HG03460 (cell line): ENCODE measurements around the gene FNDC1.

Experiments
- ATAC-seq: cut with Tn5 transposase; IDR thresholded peaks from one replicate; pipeline ENCODE4 v1.9.1; 2021; ENCODE audit not compliant: unreplicated experiment

FNDC1 gene

DNA sequence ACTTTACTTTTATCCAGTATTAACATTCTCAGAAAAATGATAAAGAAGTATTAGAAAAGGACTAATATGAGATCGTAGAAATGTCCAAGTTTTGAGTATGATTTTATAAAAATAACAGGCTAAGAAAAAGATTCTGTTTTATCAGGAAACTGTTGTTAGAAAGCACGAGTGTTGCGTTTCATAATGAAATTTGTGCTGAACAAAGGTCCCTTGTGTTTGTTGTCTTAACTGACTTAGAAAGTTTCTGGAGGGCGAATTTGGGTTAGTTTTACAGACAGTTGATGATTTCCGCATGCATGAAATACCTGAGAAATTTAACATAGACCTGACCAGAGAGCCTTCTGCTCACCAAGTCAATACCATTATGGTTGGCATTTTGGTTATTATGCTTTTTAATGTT lies 136.0 kb downstream of the FNDC1 start:
- ATAC-seq, result no peak

DNA sequence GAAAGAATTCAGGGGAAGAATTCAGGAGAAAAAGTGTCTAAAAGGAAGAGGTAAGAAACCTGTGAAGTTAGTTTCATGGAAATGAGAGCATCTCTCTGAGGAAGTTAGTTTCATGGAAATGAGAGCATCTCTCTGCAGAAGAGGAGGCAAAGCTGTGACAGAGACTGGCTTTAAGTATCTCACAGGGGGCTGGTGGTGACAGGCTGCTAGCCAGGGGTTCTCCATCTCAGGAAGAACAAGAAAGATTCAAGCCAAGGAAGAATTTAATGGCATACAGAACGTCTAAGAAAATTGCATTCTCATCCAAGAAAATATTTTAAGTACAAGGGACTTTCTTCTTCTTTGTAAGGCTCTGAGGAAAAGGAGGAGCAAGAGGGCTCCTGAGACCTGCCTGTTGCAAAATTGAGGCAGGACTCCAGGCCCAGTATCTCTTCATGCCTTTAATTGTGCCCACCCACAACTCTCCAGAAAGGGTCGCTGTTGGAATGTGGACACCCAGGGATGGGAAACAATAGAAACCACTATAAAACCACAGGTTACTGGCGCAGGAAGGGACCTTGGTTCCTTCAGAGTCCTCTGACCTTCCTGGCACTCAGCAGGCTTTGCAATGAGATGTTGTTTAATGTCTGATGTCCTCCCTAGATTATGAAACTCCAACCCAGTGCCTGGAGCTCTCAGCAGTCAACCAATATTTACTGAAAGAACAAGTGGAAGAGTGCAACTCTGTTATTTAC lies 136.8 kb downstream of the FNDC1 start:
- ATAC-seq, result no peak

DNA sequence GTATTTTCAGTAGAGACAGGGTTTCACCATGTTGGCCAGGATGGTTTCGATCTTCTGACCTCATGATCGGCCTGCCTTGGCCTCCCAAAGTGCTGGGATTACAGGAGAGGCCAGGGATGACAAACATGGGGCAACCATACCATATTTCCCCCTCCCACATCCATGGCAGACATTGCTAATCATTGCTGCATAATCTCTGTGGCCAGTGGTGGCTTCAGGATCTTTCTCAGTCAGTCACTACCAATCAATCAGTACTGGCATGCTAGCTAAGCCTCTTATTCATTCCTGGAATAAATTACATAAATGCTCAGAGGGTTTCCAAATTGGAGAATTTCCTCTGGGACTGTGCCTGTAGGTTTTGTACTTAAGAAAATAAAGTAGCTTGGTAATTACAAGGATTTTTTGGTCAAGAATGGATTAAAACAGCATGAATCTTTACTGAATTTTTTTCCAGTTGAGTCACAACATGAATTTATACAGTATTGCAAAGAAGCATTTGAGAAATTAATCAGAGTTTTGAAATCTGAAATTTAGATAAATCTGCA lies 138.1 kb downstream of the FNDC1 start:
- no peak for ATAC-seq

DNA sequence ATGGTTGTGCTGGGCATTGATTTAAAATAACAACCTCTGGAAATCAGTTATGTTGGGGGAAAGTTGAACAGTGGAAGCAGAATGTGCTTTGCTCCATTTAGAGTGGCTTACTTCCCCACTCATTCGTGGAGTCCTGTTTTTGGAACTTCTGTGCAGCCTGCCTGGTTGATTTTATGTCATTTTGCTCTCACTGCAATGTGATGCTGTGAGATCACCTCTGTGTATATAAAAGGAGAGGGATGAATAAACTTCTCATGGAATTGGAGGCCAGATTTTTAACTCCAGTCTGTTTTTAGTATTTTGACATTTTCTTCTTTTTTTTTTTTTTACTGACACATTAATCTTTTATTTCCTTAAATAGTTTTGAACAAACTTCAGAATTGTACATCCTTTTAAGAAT lies 139.0 kb downstream of the FNDC1 start:
- no peak for ATAC-seq

DNA sequence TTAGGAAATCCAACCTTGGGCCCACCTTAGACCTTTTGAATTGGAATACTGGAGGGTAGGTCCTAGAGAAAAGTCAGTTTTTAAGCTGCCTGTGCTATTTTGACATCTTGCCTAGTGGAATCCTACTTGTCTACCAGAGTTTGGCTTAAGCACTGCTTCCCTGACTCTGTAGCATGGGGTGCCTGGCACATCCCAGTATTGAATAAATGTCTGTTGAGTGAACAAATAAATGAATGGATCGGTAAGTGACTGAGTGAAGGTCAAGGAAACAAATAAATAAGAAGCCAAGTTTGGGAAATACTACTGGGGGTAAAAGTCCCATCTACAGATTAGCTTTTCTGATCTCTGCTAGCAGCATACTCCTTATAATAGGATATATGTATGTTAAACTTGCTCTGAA lies 140.5 kb downstream of the FNDC1 start:
- no peak for ATAC-seq

DNA sequence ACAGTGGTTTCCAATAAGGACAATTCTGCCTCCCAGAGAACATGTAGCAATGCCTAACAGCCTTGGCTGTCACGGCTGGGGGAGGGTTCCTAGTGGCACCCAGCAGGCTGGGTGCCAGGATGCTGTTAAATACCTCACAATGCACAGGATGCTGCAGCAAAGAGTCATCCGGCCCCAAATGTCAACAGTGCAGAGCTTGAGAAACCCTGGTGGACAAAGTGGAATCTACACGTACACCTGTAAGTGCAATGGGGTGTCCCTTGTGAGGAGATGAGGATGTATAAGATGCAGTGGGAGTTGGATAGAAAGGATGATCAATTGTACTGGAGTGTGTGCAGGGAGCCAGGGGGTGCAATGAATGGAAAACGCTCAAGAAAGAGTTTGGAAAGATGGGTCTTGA lies 142.4 kb downstream of the FNDC1 start:
- no peak for ATAC-seq

DNA sequence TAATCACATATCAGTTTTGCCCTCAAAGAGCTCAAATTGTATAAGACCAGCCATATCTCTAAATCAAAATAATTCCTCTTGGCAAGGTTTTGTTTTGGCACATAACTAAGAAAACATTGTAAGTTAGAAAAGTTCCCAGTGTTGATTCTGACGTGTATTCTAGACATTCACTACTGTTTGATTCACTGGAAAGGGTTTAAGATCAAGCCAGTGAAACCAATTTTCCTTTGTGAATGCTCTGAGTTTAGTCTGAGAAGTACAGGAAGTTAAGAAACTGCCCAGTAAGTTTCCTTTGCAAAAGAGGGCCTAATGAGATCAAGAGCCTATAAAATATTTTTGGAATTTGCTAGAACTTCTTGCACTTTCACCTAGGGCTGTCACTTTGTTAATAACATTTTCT lies 143.0 kb downstream of the FNDC1 start:
- ATAC-seq, result no peak

DNA sequence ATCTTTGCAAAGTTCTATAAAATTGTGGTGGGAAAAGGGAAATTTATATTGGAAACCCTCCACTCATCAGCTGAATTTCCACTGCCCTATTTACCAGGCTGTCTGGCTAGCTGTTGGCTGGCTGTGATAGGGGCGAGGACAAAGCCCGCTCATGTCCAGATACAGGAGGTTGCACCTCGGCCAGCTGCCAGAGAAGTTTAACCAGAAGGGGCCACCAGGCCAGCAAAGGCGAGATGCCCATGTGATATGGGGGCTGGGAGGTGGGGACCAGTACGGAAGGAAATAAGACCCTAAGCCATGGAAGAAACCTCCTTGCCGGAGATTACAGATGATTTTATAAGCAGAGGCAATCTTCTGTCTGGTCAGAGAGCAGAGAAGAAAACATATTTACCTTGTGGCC lies 143.8 kb downstream of the FNDC1 start:
- ATAC-seq, result no peak

DNA sequence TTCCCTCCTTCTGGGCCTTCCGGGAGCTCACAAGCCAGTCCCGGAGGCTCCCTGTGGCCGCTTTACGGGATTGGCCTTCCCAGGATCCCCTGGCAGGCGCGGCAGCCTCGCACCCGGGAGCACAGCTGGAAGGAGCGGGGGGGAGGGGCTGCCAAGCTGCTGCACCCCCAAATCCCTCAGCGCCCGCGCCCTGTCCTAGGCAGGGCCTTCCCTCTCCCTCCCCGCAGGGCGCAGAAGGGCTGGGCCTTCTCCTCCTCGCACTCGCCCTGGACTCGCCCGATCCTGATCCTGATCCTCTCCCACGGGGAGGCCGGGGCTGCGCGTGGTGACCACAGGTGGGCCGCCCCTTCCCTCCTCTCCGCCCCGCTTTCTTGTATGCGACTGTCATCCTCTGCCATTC lies 146.4 kb downstream of the FNDC1 start:
- no peak for ATAC-seq

DNA sequence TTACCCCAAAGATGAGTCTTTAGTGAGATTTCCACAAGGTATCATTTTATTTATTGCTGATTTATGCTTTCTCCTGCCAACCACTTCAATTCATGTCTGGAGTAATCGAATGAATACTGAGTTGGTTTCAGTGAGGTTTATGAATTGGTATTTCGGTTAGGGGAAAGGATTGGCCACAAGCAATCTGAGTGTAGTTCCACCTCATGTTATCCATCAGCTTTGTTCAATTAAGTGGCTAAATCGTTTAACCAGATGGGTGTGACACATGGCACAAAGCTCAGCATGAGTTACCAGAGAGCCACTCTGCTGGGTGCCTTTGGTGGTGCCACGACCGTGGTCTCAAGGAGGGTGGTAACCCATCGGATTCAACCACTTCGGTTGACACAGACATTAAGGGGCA lies 148.2 kb downstream of the FNDC1 start:
- no peak for ATAC-seq

DNA sequence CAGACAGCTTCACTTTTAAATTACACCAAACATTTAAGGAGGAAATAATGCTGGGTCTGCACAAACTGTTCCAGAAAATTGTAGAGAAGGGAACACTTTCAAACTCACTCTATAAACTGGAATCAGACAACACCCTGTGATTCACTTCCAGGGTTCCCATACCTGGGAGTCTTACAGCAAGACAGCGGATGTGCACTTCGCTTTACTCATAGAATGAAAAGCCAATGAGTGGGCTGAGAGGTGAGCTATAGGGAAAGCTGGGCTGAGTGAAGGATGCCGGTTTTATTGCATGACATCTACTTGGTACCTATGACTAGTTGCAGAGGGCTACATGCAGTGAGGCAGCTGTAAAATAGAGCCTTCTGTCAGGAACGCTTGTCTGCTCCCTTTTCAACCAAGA lies 152.1 kb downstream of the FNDC1 start:
- no peak for ATAC-seq
